ENCODE results near the gene CYP51A1.
A peak's percentile ranks its signal among the peaks of the same experiment; 100 is the strongest.
"Not testable (repeated sequence)": the region's sequence is repeated elsewhere in the genome, so short reads cannot be mapped to it uniquely, and the experiment has no call there.

CYP51A1 gene

DNA sequence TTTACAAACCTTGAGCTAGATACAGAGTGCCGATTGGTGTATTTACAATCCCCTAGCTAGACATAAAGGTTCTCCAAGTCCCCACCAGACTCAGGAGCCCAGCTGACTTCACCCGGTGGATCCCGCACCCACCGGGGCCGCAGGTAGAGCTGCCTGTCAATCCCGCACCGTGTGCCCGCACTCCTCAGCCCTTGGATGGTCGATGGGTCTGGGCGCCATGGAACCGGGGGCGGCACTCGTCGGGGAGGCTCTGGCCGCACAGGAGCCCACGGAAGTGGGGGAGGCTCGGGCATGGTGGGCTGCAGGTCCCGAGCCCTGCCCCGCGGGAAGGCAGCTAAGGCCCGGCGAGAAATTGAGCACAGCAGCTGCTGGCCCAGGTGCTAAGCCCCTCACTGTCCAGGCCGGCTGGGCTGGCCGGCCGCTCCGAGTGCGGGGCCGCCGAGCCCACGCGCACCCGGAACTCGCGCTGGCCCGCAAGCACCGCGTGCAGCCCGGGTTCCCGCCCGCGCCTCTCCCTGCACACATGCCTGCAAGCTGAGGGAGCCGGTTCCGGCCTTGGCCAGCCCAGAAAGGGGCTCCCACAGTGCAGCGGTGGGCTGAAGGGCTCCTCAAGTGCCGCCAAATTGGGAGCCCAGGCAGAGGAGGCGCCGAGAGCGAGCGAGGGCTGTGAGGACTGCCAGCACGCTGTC lies 9.1 kb upstream of the CYP51A1 start:
- H3K4me3 ChIP-seq (ENCODE audit: low read length); H3K9me3 ChIP-seq (ENCODE audit: control insufficient read depth, low read length); H3K4me1 ChIP-seq (ENCODE audit: control insufficient read depth, insufficient read depth, low read length); H3K36me3 ChIP-seq (ENCODE audit: control insufficient read depth, insufficient read depth, low read length); H3K27me3 ChIP-seq (ENCODE audit: control insufficient read depth, insufficient read depth, low read length); H3K9ac ChIP-seq (ENCODE audit: low read length): not testable (repeated sequence)

DNA sequence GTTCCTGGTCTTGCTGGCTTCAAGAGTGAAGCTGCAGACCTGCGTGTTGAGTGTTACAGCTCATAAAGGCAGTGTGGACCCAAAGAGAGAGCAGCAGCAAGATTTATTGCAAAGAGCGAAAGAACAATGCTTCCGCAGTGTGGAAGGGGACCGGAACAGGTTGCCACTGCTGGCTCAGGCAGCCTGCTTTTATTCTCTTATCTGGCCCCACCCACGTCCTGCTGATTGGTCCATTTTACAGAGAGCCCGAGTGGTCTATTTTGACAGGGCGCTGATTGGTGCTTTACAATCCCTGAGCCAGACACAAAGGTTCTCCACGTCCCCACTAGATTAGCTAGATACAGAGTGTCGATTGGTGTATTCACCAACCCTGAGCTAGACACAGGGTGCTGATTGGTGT lies 8.5 kb upstream of the CYP51A1 start:
- H3K27me3 ChIP-seq (ENCODE audit: control insufficient read depth, insufficient read depth, low read length); H3K9me3 ChIP-seq (ENCODE audit: control insufficient read depth, low read length); H3K9ac ChIP-seq (ENCODE audit: low read length); H3K36me3 ChIP-seq (ENCODE audit: control insufficient read depth, insufficient read depth, low read length); H3K4me1 ChIP-seq (ENCODE audit: control insufficient read depth, insufficient read depth, low read length); H3K4me3 ChIP-seq (ENCODE audit: low read length): not testable (repeated sequence)

DNA sequence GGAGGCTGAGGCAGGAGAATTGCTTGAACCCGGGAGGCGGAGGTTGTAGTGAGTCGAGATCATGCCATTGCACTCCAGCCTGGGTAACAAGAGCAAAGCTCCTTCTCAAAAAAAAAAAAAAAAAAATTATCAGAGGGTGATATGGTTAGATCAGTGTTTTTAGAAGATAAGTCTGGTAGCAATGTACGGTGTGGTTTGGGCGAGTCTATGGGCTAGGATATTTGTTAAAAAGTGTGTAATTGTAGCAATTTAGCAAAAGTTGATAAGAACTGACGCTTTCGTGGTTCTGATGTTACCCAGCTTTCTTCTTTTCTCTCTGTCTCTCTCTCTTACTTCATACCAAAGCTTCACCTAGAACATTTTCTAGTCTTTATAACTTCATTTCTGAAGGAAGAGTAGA lies 6.9 kb upstream of the CYP51A1 start:
- Histone ChIP-seq H3K9me3 (ENCODE audit: control insufficient read depth, low read length) (no peaks in the 10 kb centered on the region), H3K9ac (ENCODE audit: low read length) (no peak overlapping the region), H3K36me3 (ENCODE audit: control insufficient read depth, insufficient read depth, low read length) (no peaks in the 10 kb centered on the region), H3K4me3 (ENCODE audit: low read length) (no peak overlapping the region), H3K4me1 (ENCODE audit: control insufficient read depth, insufficient read depth, low read length) (no peaks in the 10 kb centered on the region), H3K27me3 (ENCODE audit: control insufficient read depth, insufficient read depth, low read length) (no peaks in the 10 kb centered on the region)

DNA sequence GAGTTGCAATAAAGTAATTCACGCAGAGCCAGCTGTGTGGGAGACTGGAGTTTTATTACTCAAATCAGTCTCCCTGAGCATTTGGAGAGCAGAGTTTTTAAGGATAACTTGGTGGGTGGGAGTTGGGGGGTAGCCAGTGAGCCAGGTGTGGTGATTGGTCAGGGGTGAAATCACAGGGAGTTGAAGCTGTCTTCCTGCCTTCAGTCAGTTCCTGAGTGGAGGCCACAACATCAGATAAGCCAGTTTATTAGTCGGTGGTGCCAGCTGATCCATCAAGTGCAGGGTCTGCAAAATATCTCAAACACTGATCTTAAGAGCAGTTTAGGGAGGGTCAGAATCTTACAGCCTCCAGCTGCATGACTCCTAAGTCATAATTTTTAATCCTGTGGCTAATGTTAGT lies 3.3 kb upstream of the CYP51A1 start:
- H3K36me3 ChIP-seq (ENCODE audit: control insufficient read depth, insufficient read depth, low read length): no peaks in the 10 kb centered on the region
- H3K27me3 ChIP-seq (ENCODE audit: control insufficient read depth, insufficient read depth, low read length): no peaks in the 10 kb centered on the region
- H3K4me3 ChIP-seq (ENCODE audit: low read length): no peak overlapping the region
- H3K9ac ChIP-seq (ENCODE audit: low read length): no peak overlapping the region
- H3K9me3 ChIP-seq (ENCODE audit: control insufficient read depth, low read length): no peaks in the 10 kb centered on the region
- peaks cover 3% of the 10 kb centered on the region for H3K4me1 ChIP-seq (ENCODE audit: control insufficient read depth, insufficient read depth, low read length)

DNA sequence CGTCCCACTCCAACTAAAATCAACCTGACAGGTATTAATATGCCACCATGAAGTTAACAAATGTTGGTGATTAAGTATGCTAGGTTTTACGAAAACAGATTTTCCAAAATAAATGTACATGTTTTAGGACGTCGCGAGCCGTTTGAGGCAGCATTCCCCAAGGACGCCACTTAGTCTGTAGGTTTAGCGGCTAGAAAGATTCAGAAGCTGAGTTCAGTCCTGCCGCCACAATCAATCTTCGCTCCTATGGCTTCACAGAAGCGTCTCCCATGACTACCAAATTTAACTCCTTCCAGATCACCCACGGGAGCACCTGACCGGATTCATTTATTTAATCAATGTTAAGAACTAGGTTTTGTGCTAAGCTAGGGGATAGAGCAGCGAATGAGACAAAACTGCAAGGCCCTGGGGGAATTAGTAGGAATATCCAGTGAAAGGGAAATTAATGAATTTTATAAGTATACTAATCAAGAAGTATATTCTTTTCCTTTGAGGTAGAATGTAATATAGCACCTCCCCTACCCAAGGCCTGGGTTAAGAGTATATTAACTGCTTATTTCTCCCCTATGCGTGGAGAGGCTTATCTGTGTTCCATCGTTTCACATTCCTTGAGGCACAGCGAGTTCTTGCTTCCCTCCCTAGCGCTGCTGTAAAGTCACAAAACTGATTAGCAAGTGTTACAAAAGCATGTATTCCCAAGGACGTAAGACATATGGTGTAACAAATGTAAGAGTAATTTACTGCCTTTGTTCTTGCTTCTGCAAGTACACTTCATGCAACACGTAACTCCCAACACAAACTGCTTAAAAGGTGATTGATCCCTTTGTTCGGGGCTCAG lies 994 bp upstream of the CYP51A1 start:
- Histone ChIP-seq H3K4me3 (ENCODE audit: low read length) (peak overlapping the region; percentile 96), H3K4me1 (ENCODE audit: control insufficient read depth, insufficient read depth, low read length) (peaks cover 4% of the 10 kb centered on the region), H3K9me3 (ENCODE audit: control insufficient read depth, low read length) (no peaks in the 10 kb centered on the region), H3K27me3 (ENCODE audit: control insufficient read depth, insufficient read depth, low read length) (no peaks in the 10 kb centered on the region), H3K9ac (ENCODE audit: low read length) (peak overlapping the region; percentile 94), H3K36me3 (ENCODE audit: control insufficient read depth, insufficient read depth, low read length) (no peaks in the 10 kb centered on the region)

DNA sequence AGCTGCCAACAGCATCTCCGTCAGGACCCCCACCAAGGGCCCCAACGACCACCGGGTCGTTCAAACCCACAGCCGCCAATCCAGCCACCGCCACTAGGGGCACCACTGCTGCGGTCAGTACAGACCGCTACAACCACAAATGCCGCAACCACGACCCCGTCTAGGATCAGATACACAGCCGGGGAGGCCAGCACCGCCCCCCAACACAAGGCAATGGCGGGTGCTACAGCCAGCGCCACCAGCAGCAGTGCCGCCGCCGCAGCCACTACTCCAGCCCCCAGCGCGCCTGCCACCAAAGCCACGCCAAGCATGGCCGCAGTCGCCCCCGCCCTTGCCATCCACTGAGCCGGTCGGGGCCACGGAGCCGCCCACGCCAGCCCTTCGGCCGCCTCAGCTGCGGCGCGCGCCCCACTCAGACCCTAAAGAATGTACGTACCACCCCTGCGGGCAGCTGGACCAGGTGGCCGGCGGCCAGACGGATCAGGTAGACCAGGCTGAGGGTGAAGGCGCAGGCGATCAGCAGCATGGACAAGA lies 473 bp downstream of the CYP51A1 start:
- peak overlapping the region; percentile 94 for H3K9ac ChIP-seq (ENCODE audit: low read length)
- H3K27me3 ChIP-seq (ENCODE audit: control insufficient read depth, insufficient read depth, low read length): no peaks in the 10 kb centered on the region
- no peaks in the 10 kb centered on the region for H3K9me3 ChIP-seq (ENCODE audit: control insufficient read depth, low read length)
- H3K4me3 ChIP-seq (ENCODE audit: low read length): peak overlapping the region; percentile 96
- H3K36me3 ChIP-seq (ENCODE audit: control insufficient read depth, insufficient read depth, low read length): no peaks in the 10 kb centered on the region
- peaks cover 4% of the 10 kb centered on the region for H3K4me1 ChIP-seq (ENCODE audit: control insufficient read depth, insufficient read depth, low read length)

DNA sequence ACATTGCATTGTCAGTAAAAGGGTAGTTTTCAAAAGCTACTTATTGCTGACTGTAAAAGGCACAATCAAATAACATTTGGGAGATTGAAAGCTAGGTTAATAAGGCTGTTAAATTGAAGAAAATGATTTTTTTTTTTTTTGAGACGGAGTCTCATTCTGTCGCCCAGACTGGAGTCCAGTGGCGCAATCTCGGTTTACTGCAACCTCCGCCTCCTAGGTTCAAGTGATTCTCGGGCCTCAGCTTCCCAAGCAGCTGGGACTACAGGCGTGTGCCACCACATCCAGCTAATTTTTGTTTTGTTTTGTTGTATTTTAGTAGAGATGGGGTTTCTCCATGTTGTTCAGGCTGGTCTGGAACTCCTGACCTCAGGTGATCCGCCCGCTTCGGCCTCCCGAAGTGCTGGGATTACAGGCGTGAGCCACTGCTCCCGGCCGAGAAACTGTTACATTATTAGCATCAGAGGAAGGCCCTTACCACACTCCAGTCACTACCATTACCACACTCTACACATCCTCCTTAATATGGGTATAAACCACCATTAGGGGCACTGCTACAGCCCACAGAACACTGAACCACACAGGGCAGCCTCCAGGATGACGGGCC lies 1.0 kb downstream of the CYP51A1 start:
- Histone ChIP-seq H3K9me3 (ENCODE audit: control insufficient read depth, low read length) (no peaks in the 10 kb centered on the region), H3K4me1 (ENCODE audit: control insufficient read depth, insufficient read depth, low read length) (peaks cover 4% of the 10 kb centered on the region), H3K27me3 (ENCODE audit: control insufficient read depth, insufficient read depth, low read length) (no peaks in the 10 kb centered on the region), H3K9ac (ENCODE audit: low read length) (peak overlapping the region; percentile 94), H3K4me3 (ENCODE audit: low read length) (peak overlapping the region; percentile 96), H3K36me3 (ENCODE audit: control insufficient read depth, insufficient read depth, low read length) (no peaks in the 10 kb centered on the region)

DNA sequence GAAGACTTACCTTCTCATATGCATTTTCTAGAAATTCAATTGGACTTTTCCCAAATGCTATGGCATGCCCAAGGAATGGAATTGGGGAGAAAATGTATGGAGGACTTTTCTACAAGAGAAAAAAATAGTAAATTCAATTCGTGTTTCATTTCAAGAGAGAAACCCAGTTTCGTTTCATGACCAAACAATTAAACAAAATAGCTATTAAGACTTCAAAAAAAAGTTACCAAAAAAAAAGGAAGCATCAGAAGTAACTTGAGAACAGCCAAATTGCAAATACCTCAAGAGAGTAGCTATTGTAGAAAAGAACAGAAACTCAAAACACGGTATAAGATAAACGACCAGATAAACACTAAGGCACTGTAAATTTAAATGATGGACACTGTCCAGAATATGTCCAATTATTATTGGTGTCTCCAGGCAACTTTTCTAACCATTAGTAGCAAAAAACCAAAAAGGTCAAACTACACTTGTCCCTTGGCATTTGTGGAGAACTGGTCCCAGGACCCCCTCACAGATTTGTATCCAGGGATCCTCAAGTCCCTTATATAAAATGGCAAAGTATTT lies 2.4 kb downstream of the CYP51A1 start:
- no peaks in the 10 kb centered on the region for H3K27me3 ChIP-seq (ENCODE audit: control insufficient read depth, insufficient read depth, low read length)
- peaks cover 5% of the 10 kb centered on the region for H3K36me3 ChIP-seq (ENCODE audit: control insufficient read depth, insufficient read depth, low read length)
- H3K4me1 ChIP-seq (ENCODE audit: control insufficient read depth, insufficient read depth, low read length): peaks cover 4% of the 10 kb centered on the region
- H3K9ac ChIP-seq (ENCODE audit: low read length): no peak overlapping the region
- H3K4me3 ChIP-seq (ENCODE audit: low read length): no peak overlapping the region
- H3K9me3 ChIP-seq (ENCODE audit: control insufficient read depth, low read length): no peaks in the 10 kb centered on the region

DNA sequence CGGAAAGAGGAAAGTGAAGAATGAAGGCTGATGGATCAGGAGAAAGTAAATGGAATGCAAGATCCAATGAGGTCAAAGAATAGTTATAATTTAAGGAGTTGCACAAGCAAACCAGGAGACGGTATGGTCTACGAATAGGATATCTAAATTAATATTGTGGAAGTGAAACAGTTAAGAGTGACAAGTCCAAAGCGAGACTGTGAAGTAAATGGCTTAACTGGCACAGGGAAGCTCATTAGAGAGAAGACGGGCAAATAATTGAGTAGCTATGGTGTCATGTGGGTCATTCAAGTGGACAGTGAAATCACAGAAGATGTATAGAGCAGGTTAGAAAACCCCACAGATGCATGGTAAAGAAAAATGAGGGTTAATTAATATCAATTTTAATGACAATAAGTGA lies 3.2 kb downstream of the CYP51A1 start:
- H3K9me3 ChIP-seq (ENCODE audit: control insufficient read depth, low read length): no peaks in the 10 kb centered on the region
- H3K36me3 ChIP-seq (ENCODE audit: control insufficient read depth, insufficient read depth, low read length): peaks cover 5% of the 10 kb centered on the region
- H3K4me1 ChIP-seq (ENCODE audit: control insufficient read depth, insufficient read depth, low read length): peaks cover 4% of the 10 kb centered on the region
- H3K4me3 ChIP-seq (ENCODE audit: low read length): no peak overlapping the region
- H3K9ac ChIP-seq (ENCODE audit: low read length): no peak overlapping the region
- no peaks in the 10 kb centered on the region for H3K27me3 ChIP-seq (ENCODE audit: control insufficient read depth, insufficient read depth, low read length)

DNA sequence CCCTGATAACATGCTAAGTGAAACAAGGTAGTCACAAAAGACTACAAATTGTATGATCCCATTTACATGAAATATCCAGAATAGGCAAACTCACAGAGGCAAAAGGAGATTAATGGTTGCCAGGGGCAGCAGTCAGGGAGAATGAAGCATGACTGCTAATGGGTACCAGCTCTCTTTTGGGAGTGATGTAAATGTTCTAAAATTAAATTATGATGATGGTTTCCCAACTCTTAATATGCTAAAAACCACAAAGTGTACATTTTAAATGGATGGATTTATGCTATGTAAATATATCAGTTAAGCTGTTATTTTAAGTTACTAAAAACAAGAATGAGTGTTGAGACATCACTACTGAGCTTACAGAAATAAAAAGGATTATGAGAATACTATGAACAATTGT lies 12.6 kb downstream of the CYP51A1 start:
- no peaks in the 10 kb centered on the region for H3K9me3 ChIP-seq (ENCODE audit: control insufficient read depth, low read length)
- no peak overlapping the region for H3K9ac ChIP-seq (ENCODE audit: low read length)
- no peak overlapping the region for H3K4me3 ChIP-seq (ENCODE audit: low read length)
- H3K36me3 ChIP-seq (ENCODE audit: control insufficient read depth, insufficient read depth, low read length): peaks cover 3% of the 10 kb centered on the region
- no peaks in the 10 kb centered on the region for H3K4me1 ChIP-seq (ENCODE audit: control insufficient read depth, insufficient read depth, low read length)
- H3K27me3 ChIP-seq (ENCODE audit: control insufficient read depth, insufficient read depth, low read length): no peaks in the 10 kb centered on the region

DNA sequence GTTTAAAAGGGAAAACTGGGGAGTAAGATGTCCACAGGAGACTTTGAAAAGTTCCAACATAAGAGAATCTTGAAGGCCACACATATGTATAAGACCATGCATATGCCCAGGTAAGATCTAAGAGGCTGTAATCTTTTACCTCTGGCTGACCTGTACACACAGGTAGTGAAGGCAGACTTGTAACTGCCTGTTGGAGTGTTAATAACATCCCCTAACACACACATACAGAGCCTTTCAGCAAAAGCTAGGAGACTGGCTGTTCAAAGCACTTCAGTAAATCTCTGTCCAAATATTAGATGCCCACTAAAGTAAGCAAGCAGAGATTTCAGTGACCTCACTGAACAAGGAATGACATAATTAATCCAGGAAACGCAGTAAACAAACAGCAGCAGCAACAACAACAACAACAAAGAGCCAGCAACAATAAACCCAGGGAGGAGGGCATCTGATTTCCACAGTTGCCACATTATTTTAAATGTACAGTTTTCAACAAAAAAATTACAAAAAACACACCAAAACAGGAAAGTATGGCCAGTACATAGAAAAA lies 15.0 kb downstream of the CYP51A1 start:
- Histone ChIP-seq H3K4me3 (ENCODE audit: low read length) (no peak overlapping the region), H3K9ac (ENCODE audit: low read length) (no peak overlapping the region), H3K27me3 (ENCODE audit: control insufficient read depth, insufficient read depth, low read length) (no peaks in the 10 kb centered on the region), H3K4me1 (ENCODE audit: control insufficient read depth, insufficient read depth, low read length) (no peaks in the 10 kb centered on the region), H3K36me3 (ENCODE audit: control insufficient read depth, insufficient read depth, low read length) (peaks cover 3% of the 10 kb centered on the region), H3K9me3 (ENCODE audit: control insufficient read depth, low read length) (no peaks in the 10 kb centered on the region)

Measured in mucosa of stomach (tissue), 1 donor.